Gastrocnemius medialis (tissue), 4 donors: ENCODE measurements around the gene NACAD. TPM values are rescaled to one million over a fixed set of nuclear protein-coding genes. Genes with fewer than 3 reads are reported as not detected.

Experiments used
- ATAC-seq, 2 donors: fragments of 150-250 bp; one replicate each; pipeline ENCODE4 v1.9.1; 2016
- DNase-seq, 2 donors: peaks; one replicate each; pipeline ENCODE4 v3.0.0-alpha.2; 2019
- H3K27ac ChIP-seq, 4 donors: fragments of 200-600 bp; sonication (generic); 1 replicate in 1 of 4; 2 replicates in 3 of 4; pipeline ENCODE4 v1.5.1; 2016 to 2018; ENCODE audit warnings: mild to moderate bottlenecking in 2 of 4, moderate library complexity in 1 of 4
- H3K27me3 ChIP-seq, 3 donors: fragments of 200-600 bp; sonication (generic) in 2 of 3; 1 replicate in 1 of 3; 2 replicates in 2 of 3; pipeline versions ENCODE4 v1.5.1 to v1.6.0; 2016 to 2019; ENCODE audit warnings: mild to moderate bottlenecking in 1 of 3, moderate library complexity in 1 of 3
- H3K36me3 ChIP-seq, 2 donors: fragments of 200-600 bp; sonication (generic) in 1 of 2; one replicate each; pipeline ENCODE4 v1.5.1; 2017 to 2018
- H3K4me1 ChIP-seq, 2 donors: fragments of 200-600 bp; sonication (generic) in 1 of 2; one replicate each; pipeline ENCODE4 v1.5.1; 2016 to 2017; ENCODE audit warnings: mild to moderate bottlenecking in 2 of 2
- H3K4me3 ChIP-seq, 4 donors: fragments of 200-600 bp; sonication (generic) in 3 of 4; 1 replicate in 1 of 4; 2 replicates in 3 of 4; pipeline ENCODE4 v1.5.1; 2016 to 2019; ENCODE audit warnings: mild to moderate bottlenecking in 2 of 4
- H3K9me3 ChIP-seq, 3 donors: fragments of 200-600 bp; sonication (generic) in 2 of 3; 1 replicate in 1 of 3; 2 replicates in 2 of 3; pipeline ENCODE4 v1.5.1; 2016 to 2019
- CTCF ChIP-seq, 5 experiments: fragments of 450-650 bp in 3 of 5; fragments of 200-600 bp in 2 of 5; sonication (generic) in 2 of 5; IDR thresholded peaks in 4 of 5; conservative IDR thresholded peaks in 1 of 5; 1 replicate in 4 of 5; 2 replicates in 1 of 5; pipeline ENCODE4 v1.5.1; 2016 to 2019; ENCODE audit warnings: antibody characterized with exemption in 5 of 5, mild to moderate bottlenecking in 3 of 5, moderate library complexity in 3 of 5
- POLR2A ChIP-seq, 2 donors: fragments of 450-650 bp; IDR thresholded peaks; one replicate each; pipeline ENCODE4 v1.6.1; 2017; ENCODE audit warnings: antibody characterized with exemption in 2 of 2, mild to moderate bottlenecking in 2 of 2, moderate library complexity in 2 of 2
- in situ Hi-C, 4 donors: fragments of 200-750 bp; cut with MboI; loops; one replicate each; pipeline versions ENCODE4 v1.15.0 to v1.8.0; 2017; ENCODE audit warnings: low sequenced_read_pairs in 4 of 4
- intact Hi-C: fragments of 100-400 bp; cut with DNase I; formaldehyde crosslinking; loops from one replicate; pipeline ENCODE4 v1.15.1; 2023; ENCODE audit warnings: low total_unique reads
- total RNA-seq, 4 donors: library from RNA; depleted of rRNA; stranded (reverse); fragments of >200 nt; gene quantifications; one replicate each; pipeline versions ENCODE4 v1.1.0 to v1.2.3, GENCODE V29; 2016

The NACAD gene
- total RNA-seq, 4 donors from 2014 or later, result 0.46 to 1.5 (median 1.1) TPM

- H3K36me3 ChIP-seq, result no peaks in the 10 kb centered on the region
- peaks cover 0 to 4% (median 0%) of the 10 kb centered on the region in 3 donors for H3K27me3 ChIP-seq
- intact Hi-C loops, result no loop called here
- no peak for TF ChIP-seq POLR2A (IDR thresholded peaks at IDR 0.05)
- TF ChIP-seq CTCF (IDR thresholded peaks at IDR 0.05 in 4 of 5, conservative IDR thresholded peaks at IDR 0.05 in 1 of 5), result no peak
- H3K9me3 ChIP-seq, result no peaks in the 10 kb centered on the region
- in situ Hi-C loops, result no loop called here
- no peak overlapping the region for H3K4me3 ChIP-seq
- ATAC-seq (no peak), DNase-seq (peak in 1 of 2 donors; percentile 3)
- no peak overlapping the region for H3K27ac ChIP-seq
- no peaks in the 10 kb centered on the region for H3K4me1 ChIP-seq
Measured at GRCh38 chr7:45084901-45085618, 3.7 kb downstream of the NACAD start.

GRCh38 chr7:45084336-45084735 is 4.4 kb downstream of the NACAD start:
- intact Hi-C loops (no loop called here), in situ Hi-C loops (no loop called here)
- Histone ChIP-seq H3K9me3 (no peaks in the 10 kb centered on the region), H3K27ac (no peak overlapping the region), H3K27me3 (no peaks in the 10 kb centered on the region), H3K4me3 (no peak overlapping the region), H3K36me3 (no peaks in the 10 kb centered on the region), H3K4me1 (no peaks in the 10 kb centered on the region)
- ATAC-seq (no peak), DNase-seq (peak in 1 of 2 donors; percentile 1)
- TF ChIP-seq POLR2A (IDR thresholded peaks at IDR 0.05) (no peak), CTCF (IDR thresholded peaks at IDR 0.05 in 4 of 5, conservative IDR thresholded peaks at IDR 0.05 in 1 of 5) (no peak)

GRCh38 chr7:45082831-45083331 is 5.9 kb downstream of the NACAD start:
- in situ Hi-C loops, result no loop called here
- no peak for DNase-seq

DNA sequence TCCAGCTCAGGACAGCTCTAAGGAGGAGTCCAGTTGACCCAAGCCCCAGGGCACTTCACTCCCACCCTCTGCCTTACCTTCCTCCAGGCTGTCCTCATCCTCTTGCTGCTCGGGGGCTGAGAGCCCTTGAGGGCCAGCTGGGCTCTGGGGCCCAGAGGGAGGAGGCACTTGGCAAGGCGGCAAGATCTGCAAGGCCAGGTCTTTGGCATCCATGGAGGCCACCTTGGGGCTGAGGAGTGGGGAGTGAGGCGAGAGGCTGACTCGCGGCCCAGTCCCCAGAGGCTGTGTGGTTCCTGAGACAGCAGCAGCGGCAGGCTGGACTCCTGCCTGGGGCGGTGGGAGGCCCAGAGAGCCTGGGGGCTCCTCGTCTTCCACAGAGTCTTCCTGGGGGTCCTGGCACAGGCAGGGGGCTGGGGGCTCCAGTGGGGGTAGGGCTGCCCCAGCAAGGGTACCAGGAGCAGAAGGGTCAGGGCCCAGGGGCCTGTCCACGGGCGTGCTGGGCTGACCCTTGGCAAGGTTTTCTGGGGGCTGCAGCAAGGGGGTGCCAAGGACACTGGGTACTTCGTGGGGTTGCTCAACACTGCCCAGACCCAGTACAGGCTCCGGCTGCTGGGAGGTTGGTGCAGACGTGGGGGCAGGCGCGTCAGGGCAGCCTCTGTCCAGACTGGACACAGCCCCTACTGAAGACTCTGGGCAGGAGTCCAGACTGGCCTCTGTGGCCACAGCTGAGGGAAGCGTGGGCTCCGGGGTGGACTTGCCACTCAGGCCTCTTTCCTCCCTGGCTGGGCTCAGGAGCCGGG is 6.5 kb downstream of the NACAD start:
- Histone ChIP-seq H3K4me1 (no peaks in the 10 kb centered on the region), H3K27me3 (no peaks in the 10 kb centered on the region), H3K27ac (no peak overlapping the region), H3K9me3 (no peaks in the 10 kb centered on the region), H3K36me3 (peaks cover 0 to 2% of the 10 kb centered on the region in 2 donors), H3K4me3 (no peak overlapping the region)
- TF ChIP-seq POLR2A (IDR thresholded peaks at IDR 0.05) (no peak), CTCF (IDR thresholded peaks at IDR 0.05 in 4 of 5, conservative IDR thresholded peaks at IDR 0.05 in 1 of 5) (no peak)
- DNase-seq (no peak), ATAC-seq (no peak)
- in situ Hi-C loops, result no loop called here
- intact Hi-C loops, result no loop called here

More at GRCh38 chr7:45082831-45083331, 5.9 kb downstream of the NACAD start:
- Histone ChIP-seq H3K36me3 (no peaks in the 10 kb centered on the region), H3K4me3 (no peak overlapping the region), H3K4me1 (no peaks in the 10 kb centered on the region), H3K9me3 (no peaks in the 10 kb centered on the region), H3K27me3 (no peaks in the 10 kb centered on the region), H3K27ac (no peak overlapping the region)
- intact Hi-C loops, result no loop called here
- TF ChIP-seq POLR2A (IDR thresholded peaks at IDR 0.05) (no peak), CTCF (IDR thresholded peaks at IDR 0.05 in 4 of 5, conservative IDR thresholded peaks at IDR 0.05 in 1 of 5) (no peak)
- ATAC-seq, result no peak
